Tibial nerve (tissue), 4 donors: ENCODE data around the gene CYP2C8. TPM values are rescaled to one million over a fixed set of nuclear protein-coding genes. Genes with fewer than 3 reads are reported as not detected.

Experiments
- DNase-seq, 2 donors: peaks; one replicate each; pipeline ENCODE4 v3.0.0-alpha.2; 2019; ENCODE audit warnings: low spot score in 2 of 2
- H3K27ac ChIP-seq, 4 donors: fragments of 200-600 bp; sonication (generic) in 3 of 4; one replicate each; pipeline ENCODE4 v1.5.1; 2017 to 2019; ENCODE audit warnings: mild to moderate bottlenecking in 1 of 4
- H3K27me3 ChIP-seq, 2 donors: fragments of 200-600 bp; sonication (generic) in 1 of 2; one replicate each; pipeline versions ENCODE4 v1.5.1 to v1.6.0; 2017 to 2019
- H3K36me3 ChIP-seq, 3 donors: fragments of 200-600 bp; sonication (generic); one replicate each; pipeline ENCODE4 v1.5.1; 2018 to 2019
- H3K4me1 ChIP-seq, 4 donors: fragments of 200-600 bp; sonication (generic) in 3 of 4; one replicate each; pipeline ENCODE4 v1.5.1; 2017 to 2019
- H3K4me3 ChIP-seq, 4 donors: fragments of 200-600 bp; sonication (generic) in 3 of 4; one replicate each; pipeline ENCODE4 v1.5.1; 2017 to 2019; ENCODE audit warnings: mild to moderate bottlenecking in 1 of 4, moderate library complexity in 1 of 4
- H3K9me3 ChIP-seq, 4 donors: fragments of 200-600 bp; sonication (generic) in 3 of 4; one replicate each; pipeline ENCODE4 v1.5.1; 2017 to 2019
- CTCF ChIP-seq, 5 experiments: fragments of 200-600 bp in 3 of 5; fragments of 450-650 bp in 2 of 5; sonication (generic) in 3 of 5; IDR thresholded peaks; one replicate each; pipeline ENCODE4 v1.5.1; 2016 to 2019; ENCODE audit warnings: antibody characterized with exemption in 5 of 5, mild to moderate bottlenecking in 3 of 5, moderate library complexity in 2 of 5
- EP300 ChIP-seq, 2 donors: sonication (generic); formaldehyde crosslinking; IDR thresholded peaks; one replicate each; pipeline ENCODE4 v1.6.1; 2017; ENCODE audit warnings: antibody characterized with exemption in 2 of 2, mild to moderate bottlenecking in 1 of 2
- POLR2A ChIP-seq, 2 donors: fragments of 450-650 bp; IDR thresholded peaks; one replicate each; pipeline ENCODE4 v1.6.1; 2017; ENCODE audit warnings: antibody characterized with exemption in 2 of 2, mild to moderate bottlenecking in 2 of 2, moderate library complexity in 2 of 2
- WGBS, 2 donors: methylation state at CpG; one replicate each; pipeline ENCODE4 v1.1.5; 2018; 5-methylcytosine and 5-hydroxymethylcytosine counted together
- total RNA-seq, 4 donors: library from RNA; depleted of rRNA; stranded (reverse); fragments of >200 nt; gene quantifications; one replicate each; pipeline ENCODE4 v1.1.0, GENCODE V29; 2016

CYP2C8 gene
- total RNA-seq, 4 donors from 2014 or later = 0.90 to 1.0 TPM; not detected in 2

- no peaks in the 10 kb centered on the region for H3K27me3 ChIP-seq
- 72 to 79% methylated on average over 2 of the region's 2 CpGs for WGBS, 2 donors
- no peaks in the 10 kb centered on the region for H3K36me3 ChIP-seq
- no peak for DNase-seq
- H3K9me3 ChIP-seq = peaks cover 0 to 6% (median 0%) of the 10 kb centered on the region in 4 donors
- TF ChIP-seq POLR2A (IDR thresholded peaks at IDR 0.05) = no peak
- TF ChIP-seq CTCF (IDR thresholded peaks at IDR 0.05) = no peak
- TF ChIP-seq EP300 (IDR thresholded peaks at IDR 0.05) = no peak
- no peak overlapping the region for H3K4me3 ChIP-seq
- no peaks in the 10 kb centered on the region for H3K4me1 ChIP-seq
- no peak overlapping the region for H3K27ac ChIP-seq
These were observed 21.1 kb downstream of the CYP2C8 start for GRCh38 chr10:95048206-95048605.

GRCh38 chr10:95039281-95039680 is 30.0 kb downstream of the CYP2C8 start:
- TF ChIP-seq CTCF (IDR thresholded peaks at IDR 0.05) (no peak), POLR2A (IDR thresholded peaks at IDR 0.05) (no peak), EP300 (IDR thresholded peaks at IDR 0.05) (no peak)
- WGBS, 2 donors = 83 to 91% methylated on average over 2 of the region's 2 CpGs
- H3K27me3 ChIP-seq = no peaks in the 10 kb centered on the region

GRCh38 chr10:95035332-95036295 is 33.7 kb downstream of the CYP2C8 start:
- H3K27me3 ChIP-seq = no peaks in the 10 kb centered on the region
- 59 to 62% methylated on average over 4 of the region's 4 CpGs for WGBS, 2 donors
- no peak overlapping the region for H3K4me3 ChIP-seq
- no peak overlapping the region for H3K27ac ChIP-seq
- no peaks in the 10 kb centered on the region for H3K36me3 ChIP-seq
- H3K4me1 ChIP-seq = no peaks in the 10 kb centered on the region
- H3K9me3 ChIP-seq = no peaks in the 10 kb centered on the region
- no peak for DNase-seq
- TF ChIP-seq EP300 (IDR thresholded peaks at IDR 0.05) (no peak), CTCF (IDR thresholded peaks at IDR 0.05) (no peak), POLR2A (IDR thresholded peaks at IDR 0.05) (no peak)

More at GRCh38 chr10:95039281-95039680, 30.0 kb downstream of the CYP2C8 start:
- Histone ChIP-seq H3K27ac (no peak overlapping the region), H3K4me3 (no peak overlapping the region), H3K4me1 (no peaks in the 10 kb centered on the region), H3K36me3 (no peaks in the 10 kb centered on the region), H3K9me3 (no peaks in the 10 kb centered on the region)
- no peak for DNase-seq

- Histone ChIP-seq H3K27me3 (no peaks in the 10 kb centered on the region), H3K4me3 (no peak overlapping the region), H3K4me1 (no peaks in the 10 kb centered on the region), H3K9me3 (no peaks in the 10 kb centered on the region), H3K27ac (no peak overlapping the region), H3K36me3 (no peaks in the 10 kb centered on the region)
- 91 to 93% methylated on average over 4 of the region's 4 CpGs for WGBS, 2 donors
- DNase-seq = no peak
- no peak for TF ChIP-seq CTCF (IDR thresholded peaks at IDR 0.05)
- no peak for TF ChIP-seq EP300 (IDR thresholded peaks at IDR 0.05)
- TF ChIP-seq POLR2A (IDR thresholded peaks at IDR 0.05) = no peak
These were observed 34.9 kb downstream of the CYP2C8 start for GRCh38 chr10:95034401-95034800.

GRCh38 chr10:95031656-95032055 is 37.6 kb downstream of the CYP2C8 start:
- no peak for TF ChIP-seq POLR2A (IDR thresholded peaks at IDR 0.05)
- no peak for TF ChIP-seq CTCF (IDR thresholded peaks at IDR 0.05)
- no peak for TF ChIP-seq EP300 (IDR thresholded peaks at IDR 0.05)
- Histone ChIP-seq H3K27me3 (no peaks in the 10 kb centered on the region), H3K27ac (no peak overlapping the region), H3K4me3 (no peak overlapping the region), H3K36me3 (no peaks in the 10 kb centered on the region), H3K9me3 (no peaks in the 10 kb centered on the region), H3K4me1 (no peaks in the 10 kb centered on the region)
- no peak for DNase-seq
